HG03175 (cell line): ENCODE data around the gene SOX9.
"Not testable (repeated sequence)": the region's sequence is repeated elsewhere in the genome, so short reads cannot be mapped to it uniquely, and the experiment has no call there.

Source experiments
- ATAC-seq: cut with Tn5 transposase; IDR thresholded peaks from one replicate; pipeline ENCODE4 v1.9.1; 2021; ENCODE audit warnings: mild to moderate bottlenecking, moderate library complexity; ENCODE audit not compliant: unreplicated experiment

Gene SOX9

DNA sequence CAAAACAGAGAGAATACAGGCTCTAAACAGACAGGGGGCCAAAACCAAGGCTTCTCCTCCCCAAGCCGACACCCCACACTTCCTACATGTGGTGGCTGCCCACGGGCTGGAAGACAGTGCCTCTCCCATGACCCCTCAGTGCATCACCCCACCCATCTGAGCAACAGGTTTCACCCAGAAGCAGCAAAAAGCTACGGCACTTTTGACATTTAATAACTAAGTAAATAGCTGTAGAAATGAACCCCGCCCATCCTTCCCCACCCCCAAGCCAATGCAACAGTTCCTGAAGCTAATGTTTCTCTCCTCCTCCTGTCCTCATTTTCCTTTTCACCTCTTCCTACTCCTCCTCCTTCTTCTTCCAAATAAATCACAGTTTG lies 9.9 kb upstream of the SOX9 start:
- no peak for ATAC-seq

DNA sequence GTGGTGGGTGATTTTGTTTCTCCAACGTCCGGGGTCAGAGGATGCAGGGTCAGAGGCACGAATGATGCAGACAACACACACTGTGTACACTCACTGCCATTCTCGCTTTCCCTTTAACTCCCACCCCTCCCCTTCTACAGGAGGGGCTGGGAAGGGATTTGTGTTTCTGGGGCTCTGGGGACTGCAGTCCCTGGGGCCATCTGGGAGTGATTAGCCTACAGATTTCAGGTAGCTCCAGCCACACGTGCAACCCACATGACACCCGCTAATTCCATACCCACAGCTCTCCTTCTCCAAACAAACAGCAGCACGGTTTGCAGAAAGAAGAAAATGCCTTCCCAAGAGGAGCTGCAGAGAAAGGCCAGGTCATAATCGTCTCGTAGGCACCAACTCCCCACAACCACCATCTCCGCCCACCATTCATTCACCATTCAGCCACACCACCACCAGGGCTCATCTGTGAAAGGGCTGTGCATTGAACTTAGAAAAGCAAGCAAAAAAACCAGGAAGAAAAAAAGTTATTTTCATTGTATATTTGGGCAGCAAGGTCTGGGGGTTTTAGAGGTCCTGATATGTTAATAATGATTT lies 9.4 kb upstream of the SOX9 start:
- no peak for ATAC-seq

DNA sequence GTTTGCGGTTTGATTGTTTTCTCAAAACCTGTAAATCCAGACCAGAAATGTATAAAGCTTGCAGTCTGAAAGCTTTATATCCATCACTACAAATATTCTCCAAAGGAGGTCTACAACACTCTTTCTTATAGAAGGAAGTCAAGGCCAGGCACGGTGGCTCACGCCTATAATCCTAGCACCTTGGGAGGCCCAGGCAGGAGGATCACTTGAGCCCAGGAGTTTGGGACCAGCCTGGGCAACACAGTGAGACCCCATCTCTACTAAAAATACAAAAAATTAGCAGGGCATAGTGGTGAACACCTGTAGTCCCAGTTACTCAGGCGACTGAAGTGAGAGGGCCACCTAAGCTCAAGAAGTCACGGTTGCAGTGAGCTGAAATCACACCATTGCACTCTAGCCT lies 8.9 kb upstream of the SOX9 start:
- not testable (repeated sequence) for ATAC-seq

DNA sequence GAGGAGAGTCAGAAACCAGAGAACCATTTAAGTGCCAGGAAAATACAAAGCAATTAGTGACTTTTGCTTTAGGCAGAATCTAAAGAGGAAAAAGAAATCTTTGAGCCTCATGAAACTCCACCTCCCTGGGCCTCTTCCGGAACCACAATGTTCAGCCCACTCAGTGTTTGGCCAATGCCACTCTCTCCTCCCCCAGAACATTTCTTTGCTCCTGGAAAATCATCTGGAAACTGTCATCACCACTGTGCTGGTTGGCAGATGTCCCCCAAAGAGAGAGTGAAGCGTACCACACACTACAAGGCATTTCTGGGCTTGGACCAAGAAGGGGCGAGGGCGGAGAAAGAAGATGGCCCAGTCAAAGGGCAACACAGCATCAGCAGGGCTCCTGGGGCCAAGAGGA lies 7.1 kb upstream of the SOX9 start:
- no peak for ATAC-seq

DNA sequence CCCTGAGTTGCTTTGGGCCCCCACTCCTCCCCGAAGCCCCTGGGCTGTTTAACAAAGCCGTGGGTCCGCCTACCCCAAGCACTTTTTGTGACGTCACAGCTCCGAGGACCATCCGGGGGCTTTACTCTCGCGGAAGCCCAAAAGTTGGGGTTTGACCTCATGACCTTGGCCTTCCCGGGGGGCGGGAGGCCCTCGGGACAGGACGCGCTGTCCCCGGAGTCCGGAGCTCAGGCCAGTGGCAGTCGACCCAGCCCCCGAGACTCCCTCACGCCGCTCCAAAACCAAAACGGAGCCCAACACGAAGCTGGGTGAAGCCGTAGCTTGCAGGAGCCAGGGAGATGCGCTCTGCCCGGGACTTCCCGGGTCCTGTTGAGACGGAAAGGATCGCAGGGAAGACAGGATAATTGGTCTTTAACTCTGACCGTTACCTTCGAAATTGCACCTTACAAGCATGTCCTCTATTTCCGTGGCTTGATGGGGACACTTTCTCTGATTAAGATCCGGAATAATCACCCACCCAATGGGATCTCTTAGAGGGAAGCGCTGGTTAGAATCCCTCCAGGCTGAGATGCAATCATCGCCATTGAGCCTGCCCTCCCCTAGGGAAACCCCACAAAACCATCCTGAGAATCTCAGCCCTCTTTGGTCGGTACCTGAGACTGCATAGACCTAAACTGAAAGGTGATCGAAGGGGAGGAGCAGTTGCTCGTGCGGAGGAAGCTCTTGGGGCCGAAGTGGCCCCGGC lies 4.9 kb upstream of the SOX9 start:
- ATAC-seq, result no peak

DNA sequence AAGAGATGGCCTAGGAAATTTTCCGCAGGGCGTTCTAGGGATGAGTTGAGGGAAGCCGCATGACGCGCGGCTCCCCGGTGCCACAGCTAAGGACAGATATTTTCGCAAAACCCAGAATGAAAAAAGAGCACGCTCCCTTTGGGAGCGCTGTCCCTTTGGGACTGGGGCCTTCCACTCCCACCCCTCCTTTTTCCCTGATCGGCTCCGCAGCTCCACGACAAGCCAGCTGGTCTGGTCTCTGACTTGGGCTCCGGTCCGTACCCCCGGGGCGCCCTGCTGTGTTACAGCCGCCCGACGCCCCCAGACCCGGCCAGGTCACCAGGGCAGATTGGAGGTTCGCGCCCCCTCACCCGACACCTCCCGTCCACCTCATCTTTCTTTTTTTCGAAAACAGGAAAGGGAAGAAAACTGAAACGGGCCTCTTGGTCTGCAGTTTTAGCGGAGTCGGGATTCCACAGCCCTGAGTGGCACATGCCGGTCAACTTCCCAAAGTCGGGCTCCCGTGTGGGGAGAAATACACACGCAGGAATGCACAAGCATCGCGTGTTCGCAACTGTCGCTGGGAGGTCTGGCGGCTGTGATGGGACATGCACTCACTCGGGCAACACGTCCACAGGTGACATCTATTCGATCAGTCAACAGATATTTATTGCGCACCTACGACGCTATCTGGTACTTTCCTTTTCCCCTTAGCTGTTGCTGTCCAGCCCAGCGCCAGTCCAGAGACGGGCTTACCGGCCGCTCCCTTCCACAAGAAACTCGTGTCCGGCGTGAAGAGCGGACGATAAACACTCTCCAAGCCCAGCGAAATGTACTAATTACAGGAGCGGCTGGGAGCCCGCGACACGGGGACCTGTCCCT lies 3.9 kb upstream of the SOX9 start:
- no peak for ATAC-seq

DNA sequence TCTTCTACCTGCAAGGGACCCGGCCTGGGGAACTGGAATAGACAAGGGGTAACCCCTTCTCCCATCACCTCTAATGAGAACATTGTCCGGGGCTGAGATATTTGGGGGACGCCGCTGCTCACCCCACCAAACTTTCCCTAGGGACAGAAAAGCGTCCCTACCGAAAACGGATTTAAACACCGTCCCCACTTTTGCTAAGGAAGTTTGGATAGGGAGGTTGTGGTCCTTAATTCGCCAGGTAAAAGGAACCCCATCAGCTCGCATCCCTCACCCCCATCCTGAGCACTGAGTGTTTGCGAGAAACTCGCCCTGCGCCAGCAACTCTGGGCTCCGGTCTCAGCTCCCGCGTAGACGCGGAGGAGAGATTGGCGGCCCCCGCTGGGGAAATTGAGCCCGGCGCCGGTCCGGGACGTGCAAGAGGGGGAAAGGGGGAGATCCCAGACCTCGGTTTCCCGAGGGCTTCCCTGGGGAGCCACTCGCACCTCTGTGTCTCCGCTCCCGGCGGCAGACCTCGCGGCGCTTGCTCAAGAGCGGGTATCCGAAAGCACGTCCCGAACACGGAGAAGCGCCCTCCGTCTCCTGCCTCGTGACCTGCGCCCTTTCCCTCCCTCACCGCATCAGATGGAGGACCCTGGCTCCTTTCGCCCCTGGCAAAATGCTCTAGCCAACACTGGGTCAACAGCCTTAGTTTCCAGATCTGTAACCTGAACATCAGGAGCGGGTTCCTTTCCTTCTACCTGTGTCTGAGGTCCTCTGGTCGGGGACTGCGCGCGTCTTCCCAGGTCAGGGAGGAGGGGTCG lies 3.1 kb upstream of the SOX9 start:
- ATAC-seq, result no peak

DNA sequence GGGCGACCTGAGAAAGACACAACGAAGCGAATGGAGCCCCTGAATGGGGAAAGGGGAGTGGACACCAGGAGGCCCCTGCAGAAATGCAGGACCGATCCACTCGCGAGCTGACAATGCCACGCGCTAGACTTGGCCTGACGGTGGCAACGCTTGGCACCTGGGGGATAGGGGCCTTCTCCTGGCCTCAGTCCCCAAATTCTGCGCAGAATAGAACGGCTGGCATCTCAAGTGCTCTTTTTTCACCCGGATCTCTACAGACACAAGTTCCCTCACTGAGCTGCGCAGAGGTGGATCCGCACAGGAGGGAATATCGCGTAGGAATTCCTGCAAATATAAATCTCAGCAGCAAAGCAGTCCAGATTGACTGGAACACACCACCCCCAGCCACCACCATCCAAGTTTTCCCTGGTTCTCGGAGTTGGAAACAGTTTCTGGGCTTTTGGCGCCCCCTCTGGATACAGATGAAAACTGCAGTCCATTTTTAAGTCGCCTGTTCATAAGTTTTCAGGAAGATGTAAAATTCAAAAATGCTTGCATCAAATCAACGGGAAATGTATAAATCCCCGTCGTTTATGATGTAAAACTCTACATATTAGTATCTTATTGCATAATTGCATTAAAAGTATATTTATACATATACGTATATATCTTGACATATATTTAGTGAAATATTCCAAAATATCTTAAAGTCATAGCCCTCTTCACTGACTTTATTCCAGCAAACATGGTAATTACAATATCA lies 2.3 kb upstream of the SOX9 start:
- ATAC-seq, result no peak

DNA sequence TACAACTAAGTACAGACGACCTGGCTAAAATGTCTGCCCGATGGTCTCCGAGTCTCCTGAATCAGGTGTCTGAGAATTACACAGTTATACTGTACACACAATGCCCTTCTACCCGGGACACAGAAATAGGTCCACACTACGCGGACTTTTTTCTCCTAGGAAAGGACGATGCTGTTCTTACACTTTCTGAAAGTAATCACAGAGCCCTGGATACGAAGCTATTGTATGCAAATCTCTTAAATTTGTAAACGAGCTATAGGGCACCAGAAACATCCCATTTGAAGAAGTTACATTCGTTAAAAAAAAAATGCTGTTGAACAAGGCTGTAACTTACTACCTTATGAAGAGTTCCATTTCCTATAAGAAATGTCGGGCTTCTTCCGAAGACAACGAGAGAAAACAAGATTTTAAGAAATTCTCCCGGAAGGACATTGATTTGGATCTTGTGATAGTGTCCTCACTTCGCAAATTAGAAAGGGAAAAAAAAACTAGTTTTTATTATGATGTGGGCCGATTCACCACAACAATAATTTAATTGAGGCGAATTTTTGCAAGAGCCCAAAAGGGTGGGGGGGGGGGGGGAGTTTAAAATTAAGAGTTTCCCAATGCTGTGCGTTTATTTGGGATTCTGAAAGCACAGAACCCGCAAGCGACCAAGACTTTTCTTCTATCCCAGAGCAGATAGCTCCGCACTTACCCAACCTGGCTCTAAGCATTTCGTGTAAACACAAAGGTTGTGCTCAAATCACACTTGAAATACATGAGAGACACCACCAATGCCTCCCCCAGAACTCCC lies 1.5 kb upstream of the SOX9 start:
- no peak for ATAC-seq

DNA sequence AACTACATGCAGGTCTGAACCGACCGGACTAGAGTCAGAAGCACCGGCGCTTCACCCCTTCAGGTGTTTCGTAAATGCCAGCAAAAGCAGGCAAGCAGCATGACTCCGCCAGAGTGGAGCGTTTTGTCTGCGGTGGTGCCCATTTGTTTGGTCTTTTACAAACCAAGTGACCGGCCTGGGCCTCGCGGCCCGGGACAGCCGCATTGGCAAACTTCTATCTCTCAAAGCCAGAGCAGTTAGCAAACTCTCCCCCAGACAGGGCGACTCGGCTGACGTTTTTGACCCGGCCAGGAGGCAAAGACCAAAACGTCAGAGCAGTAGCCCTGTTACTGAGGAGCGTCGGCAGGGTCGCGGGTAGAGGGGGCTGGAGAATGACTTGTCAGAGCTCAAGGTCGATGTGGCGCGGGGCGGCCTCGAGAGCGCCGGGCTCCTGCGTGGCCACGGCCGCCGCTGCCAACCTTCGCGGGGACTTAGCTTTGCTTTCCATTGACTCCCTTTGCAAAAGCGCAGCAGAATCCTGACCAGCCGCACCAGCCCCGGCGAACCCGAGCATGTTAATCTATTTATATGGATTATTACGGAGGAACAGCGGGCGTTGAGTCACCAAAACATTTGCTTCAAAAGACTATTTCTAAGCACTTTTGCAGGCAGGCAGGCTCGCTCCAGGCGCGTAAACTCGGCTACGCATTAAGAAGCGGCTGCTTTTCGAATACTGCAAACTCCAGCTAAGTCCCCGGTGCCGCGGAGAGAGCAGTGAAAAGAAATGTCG lies 763 bp upstream of the SOX9 start:
- ATAC-seq, result no peak

DNA sequence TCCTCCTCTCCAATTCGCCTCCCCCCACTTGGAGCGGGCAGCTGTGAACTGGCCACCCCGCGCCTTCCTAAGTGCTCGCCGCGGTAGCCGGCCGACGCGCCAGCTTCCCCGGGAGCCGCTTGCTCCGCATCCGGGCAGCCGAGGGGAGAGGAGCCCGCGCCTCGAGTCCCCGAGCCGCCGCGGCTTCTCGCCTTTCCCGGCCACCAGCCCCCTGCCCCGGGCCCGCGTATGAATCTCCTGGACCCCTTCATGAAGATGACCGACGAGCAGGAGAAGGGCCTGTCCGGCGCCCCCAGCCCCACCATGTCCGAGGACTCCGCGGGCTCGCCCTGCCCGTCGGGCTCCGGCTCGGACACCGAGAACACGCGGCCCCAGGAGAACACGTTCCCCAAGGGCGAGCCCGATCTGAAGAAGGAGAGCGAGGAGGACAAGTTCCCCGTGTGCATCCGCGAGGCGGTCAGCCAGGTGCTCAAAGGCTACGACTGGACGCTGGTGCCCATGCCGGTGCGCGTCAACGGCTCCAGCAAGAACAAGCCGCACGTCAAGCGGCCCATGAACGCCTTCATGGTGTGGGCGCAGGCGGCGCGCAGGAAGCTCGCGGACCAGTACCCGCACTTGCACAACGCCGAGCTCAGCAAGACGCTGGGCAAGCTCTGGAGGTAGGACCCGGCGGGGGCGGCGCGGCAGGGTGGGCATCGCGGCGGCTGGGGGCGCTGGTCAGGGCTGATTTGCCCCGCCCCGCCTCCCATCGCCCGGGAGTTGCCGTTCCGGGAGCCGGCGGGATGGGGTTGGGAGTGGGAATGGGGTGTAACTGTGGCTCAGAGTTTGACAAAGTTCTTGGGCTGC lies 567 bp downstream of the SOX9 start:
- ATAC-seq, result no peak

DNA sequence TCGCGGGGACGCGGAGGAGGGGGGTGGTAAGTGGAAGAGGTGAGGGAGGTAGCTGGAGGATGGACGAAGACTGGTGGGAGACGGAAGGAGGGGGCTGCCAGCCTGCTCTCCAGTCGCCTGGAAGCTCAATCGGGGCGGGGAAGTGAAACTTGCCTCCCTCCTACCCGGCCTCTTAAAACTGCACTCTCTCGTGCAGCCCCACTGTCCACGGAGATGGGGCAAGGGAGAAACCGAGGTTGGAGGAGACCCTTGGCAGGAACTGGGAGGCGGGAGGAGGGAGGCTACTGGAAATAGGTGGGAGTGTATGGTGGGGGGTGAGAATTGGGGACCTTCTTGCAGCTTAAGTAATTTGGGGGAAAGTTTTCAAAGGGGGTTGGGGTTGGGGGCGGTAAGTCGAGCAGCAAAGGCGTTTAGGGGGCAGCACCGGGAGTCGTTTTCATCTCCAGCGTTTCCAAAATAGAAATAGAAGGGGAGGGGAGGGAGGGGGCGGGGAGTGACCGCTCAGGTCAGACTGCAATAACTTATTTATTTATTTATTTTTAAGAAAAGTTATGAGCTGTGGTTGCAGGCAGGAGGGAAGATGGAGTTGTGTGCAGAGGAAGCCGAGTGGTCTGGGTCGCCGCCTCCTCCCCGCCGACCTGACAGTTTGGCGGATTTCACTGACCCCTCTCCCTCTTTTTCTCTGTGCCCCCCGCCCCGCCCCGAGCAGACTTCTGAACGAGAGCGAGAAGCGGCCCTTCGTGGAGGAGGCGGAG lies 1.4 kb downstream of the SOX9 start:
- no peak for ATAC-seq

DNA sequence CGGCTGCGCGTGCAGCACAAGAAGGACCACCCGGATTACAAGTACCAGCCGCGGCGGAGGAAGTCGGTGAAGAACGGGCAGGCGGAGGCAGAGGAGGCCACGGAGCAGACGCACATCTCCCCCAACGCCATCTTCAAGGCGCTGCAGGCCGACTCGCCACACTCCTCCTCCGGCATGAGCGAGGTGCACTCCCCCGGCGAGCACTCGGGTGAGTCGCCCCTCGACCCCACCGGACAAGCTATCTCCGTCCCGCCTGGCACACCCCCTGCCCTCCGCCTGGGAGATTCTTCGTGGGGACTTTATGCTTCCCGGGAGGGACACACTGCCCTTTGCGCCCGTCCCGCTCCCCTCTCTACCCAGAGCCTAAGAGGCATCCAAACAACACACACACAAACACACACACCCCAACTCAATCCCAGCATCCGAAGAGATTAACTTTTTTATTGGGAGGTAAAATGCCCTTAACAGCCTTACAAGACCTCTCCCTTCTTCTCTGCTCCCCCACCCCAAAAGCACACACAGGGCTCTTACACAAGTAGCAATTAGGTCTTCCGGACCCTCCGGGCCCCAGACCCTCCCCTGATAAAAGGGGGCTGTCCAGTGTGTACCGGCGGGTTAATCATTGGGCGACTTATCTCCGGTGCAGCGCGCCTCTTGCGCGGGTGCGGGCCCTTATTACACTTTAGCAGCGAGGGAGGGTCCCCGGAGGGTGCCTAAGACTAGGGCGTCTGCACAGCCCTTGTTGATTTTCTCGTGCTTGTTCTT lies 2.1 kb downstream of the SOX9 start:
- ATAC-seq, result no peak

DNA sequence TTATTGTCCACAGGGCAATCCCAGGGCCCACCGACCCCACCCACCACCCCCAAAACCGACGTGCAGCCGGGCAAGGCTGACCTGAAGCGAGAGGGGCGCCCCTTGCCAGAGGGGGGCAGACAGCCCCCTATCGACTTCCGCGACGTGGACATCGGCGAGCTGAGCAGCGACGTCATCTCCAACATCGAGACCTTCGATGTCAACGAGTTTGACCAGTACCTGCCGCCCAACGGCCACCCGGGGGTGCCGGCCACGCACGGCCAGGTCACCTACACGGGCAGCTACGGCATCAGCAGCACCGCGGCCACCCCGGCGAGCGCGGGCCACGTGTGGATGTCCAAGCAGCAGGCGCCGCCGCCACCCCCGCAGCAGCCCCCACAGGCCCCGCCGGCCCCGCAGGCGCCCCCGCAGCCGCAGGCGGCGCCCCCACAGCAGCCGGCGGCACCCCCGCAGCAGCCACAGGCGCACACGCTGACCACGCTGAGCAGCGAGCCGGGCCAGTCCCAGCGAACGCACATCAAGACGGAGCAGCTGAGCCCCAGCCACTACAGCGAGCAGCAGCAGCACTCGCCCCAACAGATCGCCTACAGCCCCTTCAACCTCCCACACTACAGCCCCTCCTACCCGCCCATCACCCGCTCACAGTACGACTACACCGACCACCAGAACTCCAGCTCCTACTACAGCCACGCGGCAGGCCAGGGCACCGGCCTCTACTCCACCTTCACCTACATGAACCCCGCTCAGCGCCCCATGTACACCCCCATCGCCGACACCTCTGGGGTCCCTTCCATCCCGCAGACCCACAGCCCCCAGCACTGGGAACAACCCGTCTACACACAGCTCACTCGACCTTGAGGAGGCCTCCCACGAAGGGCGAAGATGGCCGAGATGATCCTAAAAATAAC lies 3.0 kb downstream of the SOX9 start:
- ATAC-seq, result no peak

DNA sequence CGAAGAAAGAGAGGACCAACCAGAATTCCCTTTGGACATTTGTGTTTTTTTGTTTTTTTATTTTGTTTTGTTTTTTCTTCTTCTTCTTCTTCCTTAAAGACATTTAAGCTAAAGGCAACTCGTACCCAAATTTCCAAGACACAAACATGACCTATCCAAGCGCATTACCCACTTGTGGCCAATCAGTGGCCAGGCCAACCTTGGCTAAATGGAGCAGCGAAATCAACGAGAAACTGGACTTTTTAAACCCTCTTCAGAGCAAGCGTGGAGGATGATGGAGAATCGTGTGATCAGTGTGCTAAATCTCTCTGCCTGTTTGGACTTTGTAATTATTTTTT lies 3.6 kb downstream of the SOX9 start:
- ATAC-seq, result no peak

DNA sequence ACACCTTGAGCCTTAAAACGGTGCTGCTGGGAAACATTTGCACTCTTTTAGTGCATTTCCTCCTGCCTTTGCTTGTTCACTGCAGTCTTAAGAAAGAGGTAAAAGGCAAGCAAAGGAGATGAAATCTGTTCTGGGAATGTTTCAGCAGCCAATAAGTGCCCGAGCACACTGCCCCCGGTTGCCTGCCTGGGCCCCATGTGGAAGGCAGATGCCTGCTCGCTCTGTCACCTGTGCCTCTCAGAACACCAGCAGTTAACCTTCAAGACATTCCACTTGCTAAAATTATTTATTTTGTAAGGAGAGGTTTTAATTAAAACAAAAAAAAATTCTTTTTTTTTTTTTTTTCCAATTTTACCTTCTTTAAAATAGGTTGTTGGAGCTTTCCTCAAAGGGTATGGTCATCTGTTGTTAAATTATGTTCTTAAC lies 4.4 kb downstream of the SOX9 start:
- ATAC-seq, result no peak
